Stimulated activated CD4-positive, alpha-beta T cell treated with anti-CD3 and anti-CD28 coated beads, Interleukin-12 subunit alpha, Interleukin-12 subunit beta, amount 100 ng/mL, for 48 hours (primary cell): ENCODE data around the gene TICAM1.
A peak's percentile ranks its signal among the peaks of the same experiment; 100 is the strongest.
"Not testable (repeated sequence)": the region's sequence is repeated elsewhere in the genome, so short reads cannot be mapped to it uniquely, and the experiment has no call there.

Source experiments
- DNase-seq, 3 donors: peaks; one replicate each; pipeline ENCODE4 v3.0.0-alpha.2; 2020; ENCODE audit warnings: low read depth in 2 of 3, low spot score in 1 of 3

Gene TICAM1

DNA sequence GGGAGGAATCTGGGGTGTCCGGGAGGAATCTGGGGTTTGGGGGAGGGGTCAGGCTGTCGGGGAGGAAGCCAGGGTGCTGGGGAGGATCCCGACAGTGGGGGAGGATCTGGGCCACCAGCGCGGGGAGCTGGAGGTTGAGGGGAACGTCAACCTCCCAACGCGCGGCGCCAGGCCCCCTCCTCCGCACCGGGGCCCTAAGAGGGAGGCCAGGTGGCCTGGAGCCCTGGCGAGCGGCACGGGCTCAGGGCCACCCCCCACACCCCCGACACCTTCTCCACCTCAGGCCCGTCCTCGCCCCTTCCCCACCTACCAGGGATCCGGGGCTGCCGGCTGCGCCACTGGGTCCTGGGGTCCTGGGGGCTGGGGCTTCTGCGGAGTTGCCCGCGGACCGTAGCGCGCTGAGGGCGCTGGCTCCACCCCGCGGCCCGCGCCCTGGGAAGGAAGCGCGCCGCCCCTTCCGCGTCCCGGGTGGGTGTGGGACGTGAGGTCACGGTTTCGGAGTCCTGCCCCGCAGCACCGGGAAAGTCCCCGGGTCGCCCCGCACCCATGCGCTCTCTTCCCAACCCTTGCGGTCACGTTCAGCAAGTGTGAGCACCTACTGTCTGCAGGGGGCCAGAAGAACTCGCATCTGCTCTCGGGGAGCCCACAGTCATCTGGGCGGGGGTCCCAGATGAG lies at the start of gene TICAM1:
TSS of gene TICAM1 (minus strand) at position 409 of the 675 bp plus-strand sequence. CDS start 13,335 bp downstream, outside the sequence.
- peak; percentile 58 to 76 (median 60) for DNase-seq

DNA sequence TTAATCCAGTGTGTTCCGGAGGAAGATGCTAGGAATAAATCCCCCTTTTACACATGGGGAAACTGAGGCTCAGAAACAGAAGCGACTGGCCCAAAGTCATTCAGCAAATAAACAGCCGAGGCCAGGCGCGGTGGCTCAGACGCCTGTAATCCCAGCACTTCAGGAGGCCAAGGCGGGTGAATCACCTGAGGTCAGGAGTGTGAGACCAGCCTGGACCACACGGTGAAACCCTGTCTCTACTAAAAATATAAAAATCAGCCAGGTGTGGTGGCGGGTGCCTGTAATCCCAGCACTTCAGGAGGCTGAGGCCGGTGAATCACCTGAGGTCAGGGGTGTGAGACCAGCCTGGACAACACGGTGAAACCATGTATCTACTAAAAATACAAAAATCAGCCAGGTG lies 47.5 kb upstream of the TICAM1 start:
- DNase-seq = no peak

- no peak for DNase-seq
Observed at GRCh38 chr19:4878491-4878968, 47.0 kb upstream of the TICAM1 start.

- DNase-seq = no peak
Observed at GRCh38 chr19:4877753-4878490, 46.4 kb upstream of the TICAM1 start.

DNA sequence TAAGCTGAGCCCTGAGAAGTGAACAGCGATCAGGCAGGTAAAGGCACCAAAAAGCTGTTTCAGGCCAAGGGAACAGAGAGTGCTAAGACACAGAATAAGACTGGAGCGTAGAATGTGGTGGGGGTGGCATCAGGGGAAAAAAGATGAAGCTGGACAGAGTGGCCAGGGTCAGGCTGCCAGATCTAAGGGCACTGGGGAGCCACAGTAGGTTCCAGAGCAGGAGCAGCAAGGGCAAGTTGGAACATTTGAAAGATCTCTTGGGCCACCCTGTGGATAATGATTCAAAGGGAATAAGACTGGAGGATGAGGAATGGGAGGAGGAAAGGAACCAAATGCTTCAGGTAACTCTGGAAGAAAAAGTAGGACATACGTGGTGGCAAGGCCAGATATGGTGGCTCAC lies 42.4 kb upstream of the TICAM1 start:
- no peak for DNase-seq

DNA sequence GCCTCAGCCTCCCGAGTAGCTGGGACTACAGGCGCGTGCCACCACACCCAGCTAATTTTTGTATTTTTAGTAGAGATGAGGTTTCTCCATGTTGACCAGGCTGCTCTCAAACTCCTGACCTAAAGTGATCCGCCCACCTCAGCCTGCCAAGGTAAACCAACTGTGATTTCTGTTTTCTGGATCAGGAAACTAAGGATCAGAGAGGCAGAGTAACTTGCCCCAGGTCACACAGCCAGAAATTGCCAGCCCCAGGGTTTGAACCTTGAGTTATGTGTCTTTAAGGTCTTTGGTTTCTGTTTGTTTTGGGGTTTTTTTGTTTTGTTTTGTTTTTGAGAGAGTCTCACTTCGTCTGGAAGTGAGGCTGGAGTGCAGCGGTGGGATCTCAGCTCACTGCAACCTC lies 40.2 kb upstream of the TICAM1 start:
- no peak for DNase-seq

DNA sequence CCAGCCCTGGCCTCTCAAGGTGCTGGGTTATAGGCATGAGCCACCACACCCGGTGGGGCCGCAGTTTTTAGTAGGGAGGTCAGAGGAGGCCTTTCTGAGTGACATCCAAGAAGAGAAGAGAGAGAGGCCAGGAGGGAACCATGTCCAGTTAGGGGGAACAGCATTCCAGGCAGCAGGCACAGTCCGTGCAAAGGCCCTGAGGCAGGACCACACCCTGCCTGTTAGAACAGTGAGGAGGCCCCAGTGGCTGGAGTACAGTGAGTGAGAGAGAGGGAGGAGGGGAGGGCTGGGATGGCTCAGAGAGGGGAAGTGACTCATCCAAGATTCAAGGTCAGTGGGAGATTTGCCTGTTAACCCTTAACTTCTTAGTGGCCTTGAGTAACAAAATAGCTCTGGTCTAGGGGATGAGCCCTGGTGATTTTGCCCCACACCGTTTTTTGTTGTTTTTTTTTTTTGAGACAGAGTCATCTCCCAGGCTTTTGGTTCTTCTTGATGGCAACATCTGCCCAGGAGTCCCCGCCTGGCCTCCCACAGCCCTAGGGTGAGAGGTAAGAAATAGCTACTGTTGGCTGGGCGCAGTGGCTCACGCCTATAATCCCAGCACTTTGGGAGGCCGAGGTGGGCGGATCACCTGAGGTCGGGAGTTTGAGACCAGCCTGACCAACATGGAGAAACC lies 38.7 kb upstream of the TICAM1 start:
- peak in 1 of 3 donors; percentile 11 for DNase-seq

GRCh38 chr19:4868286-4868834 lies 36.8 kb upstream of the TICAM1 start:
- no peak for DNase-seq

GRCh38 chr19:4867534-4868285 lies 36.2 kb upstream of the TICAM1 start, which contains the start of gene PLIN3:
Gene PLIN3, minus strand, starts transcription at chr19:4867667. Its CDS starts 6,273 bp downstream, at chr19:4861394.
- DNase-seq = peak; percentile 92 to 98 (median 92)

DNA sequence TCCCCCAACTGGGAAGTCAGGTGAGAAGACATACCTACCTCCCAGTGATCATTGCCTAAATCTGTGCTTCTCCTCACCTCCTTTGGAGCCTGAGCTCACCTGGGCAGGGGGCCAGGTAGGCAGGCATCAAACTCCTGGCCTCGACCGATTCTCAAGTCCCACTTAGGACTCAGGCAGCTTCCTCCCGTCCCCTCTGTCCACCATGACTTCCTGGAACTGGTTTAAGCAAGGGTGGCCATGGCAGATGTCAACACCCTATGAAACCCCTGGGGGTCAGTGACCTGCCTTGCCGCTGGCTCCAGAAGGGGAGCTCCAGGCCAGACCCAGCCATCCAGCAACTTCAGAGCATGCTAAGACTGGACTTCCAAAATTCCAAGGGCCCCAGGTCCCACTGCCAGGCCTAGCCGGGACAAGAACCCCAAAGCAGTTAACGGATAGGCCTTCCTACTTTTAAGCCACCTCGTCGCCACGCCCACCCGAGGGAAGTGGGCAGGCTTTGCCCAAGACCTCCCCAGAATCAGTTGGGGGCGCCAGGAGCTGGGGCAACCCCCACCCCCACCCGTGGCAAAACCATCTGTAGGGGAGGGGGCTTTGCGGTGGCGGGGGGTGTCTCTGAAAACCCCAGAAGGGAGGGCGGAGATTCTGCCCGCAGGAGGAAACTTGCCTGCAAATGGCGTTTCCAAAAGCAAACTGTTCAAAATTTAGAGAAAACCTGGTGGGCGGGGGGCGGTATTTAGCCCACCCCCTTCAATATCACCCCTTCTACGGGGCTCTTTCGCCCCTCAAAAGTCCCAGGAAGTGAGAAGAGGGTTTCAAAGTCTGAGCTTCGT lies 35.3 kb upstream of the TICAM1 start:
- DNase-seq = peak in 1 of 3 donors; percentile 24

DNA sequence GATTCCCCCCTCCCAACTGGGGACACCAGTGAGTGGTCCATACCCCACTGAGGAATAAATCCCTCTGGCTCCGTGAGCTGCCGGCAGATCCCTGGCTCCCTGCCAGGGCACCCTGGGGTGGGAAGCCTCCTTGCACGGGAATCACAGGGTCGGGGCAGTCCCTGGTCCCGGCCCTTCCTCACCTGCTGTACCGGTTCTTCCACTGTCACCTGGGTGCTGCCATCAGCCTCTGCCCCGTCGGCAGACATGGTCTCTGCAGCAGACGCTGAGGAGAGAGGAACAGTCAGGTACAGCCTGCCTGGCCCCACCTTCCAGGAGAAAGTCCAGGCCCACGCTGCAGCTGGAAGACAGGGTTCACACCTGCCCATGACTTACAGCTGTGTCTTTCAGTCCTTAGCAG lies 29.6 kb upstream of the TICAM1 start:
- no peak for DNase-seq

GRCh38 chr19:4859697-4860096 lies 28.2 kb upstream of the TICAM1 start:
- no peak for DNase-seq

DNA sequence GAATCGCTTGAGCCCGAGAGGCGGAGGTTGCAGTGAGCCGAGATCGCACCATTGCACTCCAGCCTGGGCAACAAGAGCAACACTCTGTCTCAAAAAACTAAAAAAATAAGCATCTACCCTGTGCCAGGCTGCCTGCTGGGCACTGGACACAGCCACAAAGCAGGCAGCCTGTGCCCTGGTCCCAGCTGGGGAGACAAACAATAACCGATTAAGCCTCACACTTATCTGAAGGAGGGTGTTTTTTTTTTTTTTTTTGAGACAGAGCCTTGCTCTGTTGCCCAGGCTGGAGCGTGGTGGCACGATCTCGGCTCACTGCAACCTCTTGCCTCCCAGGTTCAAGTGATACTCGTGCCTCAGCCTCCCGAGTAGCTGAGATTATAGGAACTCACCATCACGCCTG lies 25.0 kb upstream of the TICAM1 start:
- DNase-seq = not testable (repeated sequence)

- DNase-seq = not testable (repeated sequence)
Observed at GRCh38 chr19:4853506-4853905, 22.0 kb upstream of the TICAM1 start.

DNA sequence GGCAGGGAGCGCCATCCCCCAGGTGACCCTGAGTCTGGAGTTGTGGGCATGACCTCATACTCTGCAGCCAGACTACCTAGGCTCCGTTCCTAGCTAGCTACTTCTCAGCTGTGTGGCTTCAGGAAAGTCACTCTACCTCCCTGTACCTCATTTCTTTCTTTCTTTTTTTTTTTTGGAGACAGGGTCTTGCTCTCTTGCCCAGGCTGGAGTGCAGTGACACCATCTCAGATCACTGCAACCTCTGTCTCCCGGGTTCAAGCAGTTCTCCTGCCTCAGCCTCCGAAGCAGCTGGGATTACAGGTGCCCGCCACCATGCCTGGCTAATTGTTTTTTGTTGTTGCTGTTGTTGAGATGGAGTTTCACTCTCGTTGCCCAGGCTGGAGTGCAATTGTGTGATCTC lies 21.0 kb upstream of the TICAM1 start:
- DNase-seq = no peak

DNA sequence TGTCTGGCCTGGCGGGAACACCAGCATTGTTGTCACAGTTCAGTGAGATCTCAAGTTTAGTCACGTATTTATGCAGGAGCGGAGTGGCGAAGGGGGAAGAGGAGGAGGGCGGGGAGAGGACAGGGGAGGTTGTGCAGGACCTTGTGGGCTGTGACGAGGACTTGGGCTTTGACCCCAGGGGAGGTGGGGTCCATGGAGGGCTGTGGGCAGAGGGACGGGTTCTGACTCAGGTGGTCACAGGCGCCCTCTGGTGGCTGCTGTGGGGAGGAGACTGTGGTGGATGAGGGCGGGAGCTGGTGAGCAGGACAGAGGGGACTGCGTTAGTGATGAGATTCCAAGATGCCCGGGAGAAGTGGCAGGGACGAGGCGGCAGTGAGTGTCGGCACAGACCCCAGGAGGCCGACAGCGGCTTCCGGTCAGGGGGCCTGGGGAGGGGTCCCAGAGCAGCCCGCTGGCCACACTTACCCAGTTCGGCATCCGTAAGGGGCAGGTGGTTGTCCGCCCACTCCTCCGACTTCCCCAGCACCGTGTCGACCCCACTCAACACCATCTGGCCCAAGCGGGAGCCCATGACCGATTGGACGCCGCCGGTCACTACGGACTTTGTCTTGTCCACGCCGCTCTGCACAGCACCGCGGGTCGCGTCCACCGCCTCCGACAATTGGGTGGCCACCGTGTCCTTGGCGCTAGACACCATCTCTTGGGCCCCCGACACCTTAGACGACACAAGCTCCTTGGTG lies 20.2 kb upstream of the TICAM1 start:
- DNase-seq = peak; percentile 39 to 77 (median 71)

DNA sequence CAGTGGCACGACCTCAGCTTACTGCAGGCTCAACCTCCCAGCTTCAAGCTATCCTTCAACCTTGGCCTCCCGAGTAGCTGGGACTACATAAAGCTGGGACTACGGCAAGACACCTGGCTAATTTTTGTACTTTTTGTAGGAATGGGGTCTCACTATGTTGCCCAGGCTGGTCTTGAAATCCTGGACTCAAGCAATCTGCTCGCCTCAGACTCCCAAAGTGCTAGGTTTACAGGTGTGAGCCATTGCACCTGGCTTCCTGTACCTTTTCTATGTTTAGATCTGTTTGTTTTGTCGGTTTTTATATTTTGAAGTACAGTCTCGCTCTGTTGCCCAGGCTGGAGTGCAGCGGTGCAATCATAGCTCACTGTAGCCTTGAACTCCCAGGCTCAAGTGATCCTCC lies 17.5 kb upstream of the TICAM1 start:
- DNase-seq = no peak

DNA sequence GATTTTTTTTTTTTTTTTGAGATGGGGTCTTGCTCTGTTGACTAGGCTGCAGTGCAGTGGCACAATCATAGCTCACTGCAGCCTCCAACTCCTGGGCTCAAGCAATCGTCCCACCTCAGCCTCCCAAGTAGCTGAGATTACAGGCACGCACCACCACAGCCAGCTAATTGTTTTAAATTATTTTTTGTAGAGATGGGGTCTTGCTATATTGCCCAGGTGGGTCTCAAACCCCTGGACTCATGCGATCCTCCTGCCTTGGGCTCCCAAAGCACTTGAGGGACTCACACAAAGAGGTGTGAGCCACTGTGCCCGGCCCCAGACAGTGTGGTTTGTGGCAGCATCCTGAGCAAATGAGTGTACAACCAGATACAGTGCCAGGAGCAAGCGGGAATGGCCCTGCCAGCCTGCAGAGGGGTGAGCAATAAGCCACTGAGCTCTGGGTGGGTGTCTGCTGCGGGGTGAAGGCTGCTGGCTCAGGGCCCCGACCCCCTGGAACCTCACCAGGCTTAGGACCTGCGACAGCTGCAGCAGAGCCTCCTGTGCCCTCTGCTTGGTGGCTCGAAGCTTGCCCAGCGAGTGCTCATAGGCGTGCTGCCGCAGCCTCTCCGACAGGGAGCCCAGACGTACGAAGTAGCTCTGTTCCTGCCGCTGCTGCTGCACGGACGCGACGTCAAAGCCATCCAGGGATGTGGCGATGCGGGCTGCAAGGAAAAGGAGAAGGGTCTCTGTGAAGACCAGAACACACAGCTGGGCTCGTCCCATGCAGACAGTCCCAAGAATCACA lies 15.9 kb upstream of the TICAM1 start:
- no peak for DNase-seq
